H1 (cell line): ENCODE results near the gene TLE1. TPM values are rescaled to one million over a fixed set of nuclear protein-coding genes. Genes with fewer than 3 reads are reported as not detected.

ENCODE experiments used
- CTCF ChIA-PET: fragments of 300-600 bp; sonication (Branson Sonifier 250); formaldehyde crosslinking; loops from one replicate; lab custom pipeline; 2021; ENCODE audit not compliant: partially characterized antibody; lab: Charles Lee
- POLR2A ChIA-PET: fragments of 300-600 bp; sonication (Branson Sonifier 250); formaldehyde crosslinking; loops from one replicate; lab custom pipeline; 2021; ENCODE audit warnings: inconsistent platforms; ENCODE audit not compliant: partially characterized antibody; lab: Charles Lee
- DNase-seq, 2 experiments: peaks; one replicate each; pipeline versions ENCODE4 v3.0.0 to v3.0.0-alpha.2; 2010 to 2022; ENCODE audit warnings: low spot score in 2 of 2, low read depth in 1 of 2, mixed read lengths in 1 of 2
- FAIRE-seq: peaks from 2 replicates; lab custom pipeline; 2011; peaks lifted over from hg19 to GRCh38; lab: Jason Lieb, UNC
- H2AFZ ChIP-seq: 2 replicates; pipeline ENCODE4 v1.8.1; 2012; ENCODE audit warnings: low read length, inconsistent platforms
- H2AK5ac ChIP-seq: 2 replicates; pipeline ENCODE4 v1.6.1; 2013; ENCODE audit warnings: low read depth, low read length
- H2BK120ac ChIP-seq: replicated peaks from 2 replicates; pipeline ENCODE3; 2013; ENCODE audit warnings: low read depth, low read length, inconsistent platforms
- H2BK12ac ChIP-seq: 2 replicates; pipeline ENCODE4 v1.6.1; 2013; ENCODE audit warnings: low read depth, low read length
- H2BK15ac ChIP-seq: 2 replicates; pipeline ENCODE4 v1.6.1; 2013; ENCODE audit warnings: low read length
- H2BK20ac ChIP-seq: 2 replicates; pipeline ENCODE4 v1.6.1; 2013; ENCODE audit warnings: low read length
- H2BK5ac ChIP-seq: 2 replicates; pipeline ENCODE4 v1.6.1; 2013; ENCODE audit warnings: low read depth, low read length
- H3K14ac ChIP-seq: 2 replicates; pipeline ENCODE4 v1.6.1; 2013; ENCODE audit warnings: inconsistent platforms; ENCODE audit not compliant: insufficient read length
- H3K18ac ChIP-seq: 2 replicates; pipeline ENCODE4 v1.6.1; 2013; ENCODE audit warnings: low read length; ENCODE audit errors: extremely low read depth
- H3K23ac ChIP-seq: 2 replicates; pipeline ENCODE4 v1.6.1; 2013; ENCODE audit warnings: inconsistent platforms; ENCODE audit not compliant: insufficient read length
- H3K23me2 ChIP-seq: 2 replicates; pipeline ENCODE4 v1.6.1; 2013; ENCODE audit warnings: low read depth, low read length
- H3K27ac ChIP-seq: 2 replicates; pipeline ENCODE4 v1.6.1; 2011; ENCODE audit warnings: low read depth, low read length, inconsistent platforms
- H3K27me3 ChIP-seq, 4 experiments: replicated peaks in 1 of 4; 1 replicate in 1 of 4; 2 replicates in 3 of 4; pipeline versions ENCODE4 v1.6.1 to v1.8.1; 2011 to 2013; ENCODE audit warnings: low read length in 3 of 4, mild to moderate bottlenecking in 3 of 4, inconsistent platforms in 2 of 4, mixed read lengths in 2 of 4, moderate library complexity in 1 of 4; ENCODE audit not compliant: control insufficient read depth in 3 of 4, insufficient read depth in 3 of 4; ENCODE audit errors: extremely low read depth in 1 of 4
- H3K36me3 ChIP-seq, 4 experiments: 2 replicates each; pipeline versions ENCODE4 v1.6.1 to v1.8.1; 2011 to 2013; ENCODE audit warnings: mild to moderate bottlenecking in 4 of 4, low read length in 3 of 4, moderate library complexity in 2 of 4, control low read depth in 1 of 4, inconsistent platforms in 1 of 4; ENCODE audit not compliant: insufficient read depth in 4 of 4, control insufficient read depth in 2 of 4
- H3K4ac ChIP-seq: replicated peaks from 2 replicates; pipeline ENCODE3; 2013; ENCODE audit warnings: low read length, low read depth, mixed read lengths, inconsistent platforms; ENCODE audit not compliant: insufficient read length
- H3K4me1 ChIP-seq, 4 experiments: replicated peaks in 1 of 4; 1 replicate in 1 of 4; 2 replicates in 3 of 4; pipeline versions ENCODE4 v1.6.1 to v1.8.1; 2011 to 2013; ENCODE audit warnings: low read length in 3 of 4, inconsistent platforms in 2 of 4, mixed read lengths in 1 of 4; ENCODE audit not compliant: insufficient read depth in 4 of 4, control insufficient read depth in 3 of 4
- H3K4me2 ChIP-seq, 2 experiments: 2 replicates each; pipeline versions ENCODE4 v1.6.1 to v1.8.1; 2011 to 2013; ENCODE audit warnings: low read depth in 2 of 2, low read length in 2 of 2, control low read depth in 1 of 2, inconsistent platforms in 1 of 2, mild to moderate bottlenecking in 1 of 2; ENCODE audit not compliant: insufficient read depth in 1 of 2
- H3K4me3 ChIP-seq, 4 experiments: fragments of 200-600, 300-600 bp in 1 of 4; sonication (generic), shearing (Covaris generic), sonication (Bioruptor Twin) in 1 of 4; 2 replicates each; pipeline versions ENCODE4 v1.5.1 to v1.8.1; 2011 to 2016; ENCODE audit warnings: low read length in 4 of 4, low read depth in 3 of 4, control low read depth in 2 of 4, inconsistent platforms in 2 of 4, mild to moderate bottlenecking in 2 of 4, mixed read lengths in 1 of 4, moderate library complexity in 1 of 4; ENCODE audit not compliant: insufficient read depth in 2 of 4; ENCODE audit errors: extremely low read depth in 1 of 4
- H3K56ac ChIP-seq: replicated peaks from 2 replicates; pipeline ENCODE3; 2013; ENCODE audit warnings: low read depth, mild to moderate bottlenecking, mixed read lengths, low read length, inconsistent platforms; ENCODE audit not compliant: insufficient read length
- H3K79me1 ChIP-seq: 2 replicates; pipeline ENCODE4 v1.6.1; 2013; ENCODE audit warnings: low read depth, low read length, control low read depth
- H3K79me2 ChIP-seq, 2 experiments: 2 replicates each; pipeline versions ENCODE4 v1.6.1 to v1.8.1; 2012 to 2013; ENCODE audit warnings: low read length in 2 of 2, mild to moderate bottlenecking in 2 of 2, inconsistent platforms in 1 of 2; ENCODE audit not compliant: insufficient read depth in 2 of 2, control insufficient read depth in 1 of 2
- H3K9ac ChIP-seq, 4 experiments: replicated peaks in 1 of 4; 1 replicate in 1 of 4; 2 replicates in 3 of 4; pipeline versions ENCODE4 v1.6.1 to v1.8.1; 2011 to 2013; ENCODE audit warnings: low read depth in 3 of 4, low read length in 3 of 4, control low read depth in 2 of 4, mild to moderate bottlenecking in 2 of 4, moderate library complexity in 2 of 4, inconsistent platforms in 1 of 4; ENCODE audit errors: extremely low read depth in 1 of 4
- H3K9me3 ChIP-seq, 2 experiments: 2 replicates each; pipeline versions ENCODE4 v1.6.1 to v1.8.1; 2012 to 2013; ENCODE audit warnings: mild to moderate bottlenecking in 2 of 2, moderate library complexity in 2 of 2, control low read depth in 1 of 2, inconsistent platforms in 1 of 2, low read depth in 1 of 2, low read length in 1 of 2, mixed read lengths in 1 of 2; ENCODE audit not compliant: insufficient read depth in 2 of 2
- H4K20me1 ChIP-seq, 2 experiments: replicated peaks in 1 of 2; 2 replicates each; pipeline versions ENCODE3 to v1.8.1; 2011 to 2013; ENCODE audit warnings: inconsistent platforms in 2 of 2, low read length in 2 of 2, mild to moderate bottlenecking in 1 of 2; ENCODE audit not compliant: insufficient read depth in 2 of 2, control insufficient read depth in 1 of 2
- H4K5ac ChIP-seq: 2 replicates; pipeline ENCODE4 v1.6.1; 2013; ENCODE audit warnings: low read length, low read depth, mixed read lengths, inconsistent platforms; ENCODE audit not compliant: insufficient read length
- H4K8ac ChIP-seq: 2 replicates; pipeline ENCODE4 v1.8.0; 2013; ENCODE audit warnings: mild to moderate bottlenecking, moderate library complexity, low read length, inconsistent platforms; ENCODE audit not compliant: insufficient read depth; ENCODE audit errors: extremely low read depth
- H4K91ac ChIP-seq: replicated peaks from 2 replicates; pipeline ENCODE3; 2013; ENCODE audit warnings: low read length, mixed read lengths, inconsistent platforms; ENCODE audit not compliant: insufficient read length
- CHD2 ChIP-seq: IDR thresholded peaks from 2 replicates; pipeline ENCODE4 v1.6.1; 2012; ENCODE audit warnings: low read length, improper control_type of control experiment
- HDAC2 ChIP-seq, 2 experiments: fragments of 300-600 bp in 1 of 2; sonication (generic) in 1 of 2; IDR thresholded peaks; 2 replicates each; pipeline ENCODE4 v1.6.1; 2011 to 2012; ENCODE audit warnings: low read depth in 2 of 2, low read length in 2 of 2, mild to moderate bottlenecking in 2 of 2, moderate library complexity in 2 of 2, borderline replicate concordance in 1 of 2, inconsistent platforms in 1 of 2
- KDM5A ChIP-seq: fragments of 200-600 bp; IDR thresholded peaks from 2 replicates; pipeline ENCODE4 v1.7.1; 2012; ENCODE audit warnings: mild to moderate bottlenecking, low read length, inconsistent platforms, mixed read lengths
- SIN3A ChIP-seq, 2 experiments: IDR thresholded peaks in 1 of 2; conservative IDR thresholded peaks in 1 of 2; 2 replicates each; pipeline ENCODE4 v1.6.1; 2011 to 2012; ENCODE audit warnings: low read length in 2 of 2, improper control_type of control experiment in 1 of 2, low read depth in 1 of 2, mild to moderate bottlenecking in 1 of 2
- TAF7 ChIP-seq: optimal IDR thresholded peaks from 2 replicates; pipeline ENCODE3; 2011; ENCODE audit warnings: low read depth, mild to moderate bottlenecking, inconsistent platforms, low read length, moderate library complexity, borderline replicate concordance
- WGBS, 2 experiments: shearing (Covaris generic) in 1 of 2; methylation state at CpG; one replicate each; pipeline versions ENCODE4 v1.1.6 to v1.1.7; 2013 to 2015; ENCODE audit warnings: low lambda C conversion rate in 2 of 2, mixed read lengths in 2 of 2, inconsistent platforms in 1 of 2, low coverage in 1 of 2, missing lambda C conversion rate in 1 of 2; ENCODE audit not compliant: insufficient replicate concordance in 2 of 2, insufficient coverage in 1 of 2, insufficient read length in 1 of 2; ENCODE audit errors: extremely low coverage in 1 of 2, missing lambda C conversion rate in 1 of 2; 5-methylcytosine and 5-hydroxymethylcytosine counted together
- polyA plus RNA-seq, 7 experiments: library from polyadenylated mRNA; depleted of rRNA in 3 of 7; stranded (reverse) in 5 of 7; unstranded in 2 of 7; fragments of >200 nt in 5 of 7; fragments of 200-250 nt in 2 of 7; gene quantifications; 1 replicate in 5 of 7; 2 replicates in 1 of 7; 4 replicates in 1 of 7; pipeline versions ENCODE4 v1.2.1 to v1.2.3, GENCODE V29; 2011 to 2013; ENCODE audit warnings: missing spikeins in 2 of 7, mixed read lengths in 2 of 7
- total RNA-seq: library from RNA; stranded (reverse); fragmentation: NEBNext Ultra II Directional; extraction: Animal tissue kit (Norgen Biotek cat#: 25700); gene quantifications from 2 replicates; pipeline ENCODE4 v1.2.1, GENCODE V29; 2021

TLE1 gene
- total and polyA plus RNA-seq, 2 of the 8 experiments (the other 6 are each of a cell fraction or from before 2014, with no cell fraction given) = 81.8 to 91.6 TPM

GRCh38 chr9:81558091-81558830 is 131.1 kb downstream of the TLE1 start:
- Histone ChIP-seq H3K4me1 (peaks cover 0 to 5% (median 2%) of the 10 kb centered on the region in 4 experiments; a peak in 2 of 7 replicates), H3K36me3 (no peaks in the 10 kb centered on the region), H3K23ac (no peak overlapping the region), H4K8ac (no peak overlapping the region), H3K14ac (no peak overlapping the region), H3K27ac (no peak overlapping the region), H3K9ac (no peak overlapping the region), H3K79me1 (no peaks in the 10 kb centered on the region), H2AK5ac (no peak overlapping the region), H3K56ac (no peak overlapping the region), H2BK12ac (no peak overlapping the region), H2AFZ (0 out of 2 replicates have a peak overlapping the region, but pooled peaks have one; percentile 11), H4K5ac (no peak overlapping the region), H3K18ac (no peak overlapping the region), H3K4ac (no peak overlapping the region), H2BK20ac (no peak overlapping the region), H2BK5ac (no peak overlapping the region), H2BK15ac (no peak overlapping the region; the same call in 1 of the 2 replicates), H2BK120ac (no peak overlapping the region), H3K79me2 (no peaks in the 10 kb centered on the region), H3K27me3 (no peaks in the 10 kb centered on the region), H3K4me3 (no peak overlapping the region), H3K4me2 (no peak overlapping the region), H3K9me3 (no peaks in the 10 kb centered on the region; a peak in 1 of 4 replicates), H4K20me1 (no peaks in the 10 kb centered on the region), H3K23me2 (no peaks in the 10 kb centered on the region), H4K91ac (no peak overlapping the region)
- POLR2A ChIA-PET = no interaction called here
- DNase-seq (no peak), FAIRE-seq (no peak)
- TF ChIP-seq TAF7 (no peak), KDM5A (no peak), CHD2 (no peak), HDAC2 (IDR thresholded peaks at IDR 0.05; ENCODE audit: borderline replicate concordance in 1 of 2, low read depth in 2 of 2, low read length in 2 of 2) (no peak), SIN3A (conservative IDR thresholded peaks at IDR 0.05 in 1 of 2, IDR thresholded peaks at IDR 0.05 in 1 of 2; ENCODE audit: low read depth in 1 of 2, low read length in 2 of 2) (no peak)
- 89% methylated on average over 6 of the region's 6 CpGs; no CpG with 5 or more reads in 1 of the 2 experiments for WGBS, 2 experiments
- CTCF ChIA-PET = interaction anchor here (1.5 kb wide), 1 partner anchor 26 kb away, joined by 3 read pairs; no protein-coding TSS in a partner anchor
